HG02885 (cell line): ENCODE data around the gene MGME1.
A peak's percentile ranks its signal among the peaks of the same experiment; 100 is the strongest.
"Not testable (repeated sequence)": the region's sequence is repeated elsewhere in the genome, so short reads cannot be mapped to it uniquely, and the experiment has no call there.

Source experiments
- ATAC-seq: cut with Tn5 transposase; IDR thresholded peaks from one replicate; pipeline ENCODE4 v1.9.1; 2021; ENCODE audit warnings: mild to moderate bottlenecking; ENCODE audit not compliant: unreplicated experiment, poor library complexity

MGME1 gene

GRCh38 chr20:18012901-18013300 lies 44.1 kb downstream of the MGME1 start:
- no peak for ATAC-seq

DNA sequence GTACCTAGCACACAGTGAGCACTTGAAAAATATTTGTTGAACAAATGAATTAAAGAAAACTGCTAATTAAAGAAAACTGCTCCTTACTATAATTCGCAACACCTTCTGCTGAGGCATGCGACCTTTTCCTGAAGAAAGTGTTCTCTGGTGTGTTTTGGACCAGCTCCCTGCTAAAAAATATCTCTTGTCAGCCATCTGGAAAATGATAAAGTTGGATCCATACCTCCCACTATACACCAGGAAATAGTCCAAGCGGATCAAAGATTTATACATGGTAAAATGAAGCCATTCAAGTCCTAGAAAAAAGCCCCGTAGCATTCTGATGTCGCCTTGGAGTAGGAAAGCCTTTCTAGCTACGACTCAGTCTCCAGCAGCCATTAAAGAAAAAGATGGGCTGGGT lies 45.6 kb downstream of the MGME1 start:
- no peak for ATAC-seq

- no peak for ATAC-seq
Measured at GRCh38 chr20:18016772-18017171, 48.0 kb downstream of the MGME1 start.

- no peak for ATAC-seq
Measured at GRCh38 chr20:18018100-18018499, 49.3 kb downstream of the MGME1 start.

- peak; percentile 69 for ATAC-seq
Measured at GRCh38 chr20:18019068-18019467, 50.2 kb downstream of the MGME1 start.

DNA sequence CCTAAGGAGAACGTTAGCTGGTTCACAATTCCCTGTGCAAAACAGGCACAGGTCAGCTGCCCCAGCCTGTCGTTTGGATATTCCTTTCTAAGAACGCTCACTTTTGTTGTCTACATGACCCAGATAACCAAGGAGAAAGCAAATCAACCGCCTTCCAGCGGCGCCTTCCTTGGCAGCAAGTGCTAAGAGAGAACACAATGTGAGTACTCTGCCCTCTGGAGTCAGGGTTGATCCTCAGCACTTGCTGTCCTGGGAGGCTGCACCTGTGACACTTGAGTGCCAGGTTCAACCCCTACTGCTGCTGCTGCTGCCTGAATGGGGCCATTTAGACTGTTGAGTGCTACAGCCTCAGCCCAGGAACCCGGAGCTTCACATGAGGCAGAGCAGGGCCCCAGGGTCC lies 52.1 kb downstream of the MGME1 start:
- ATAC-seq, result no peak

GRCh38 chr20:18024606-18025127 lies 55.8 kb downstream of the MGME1 start:
- no peak for ATAC-seq

DNA sequence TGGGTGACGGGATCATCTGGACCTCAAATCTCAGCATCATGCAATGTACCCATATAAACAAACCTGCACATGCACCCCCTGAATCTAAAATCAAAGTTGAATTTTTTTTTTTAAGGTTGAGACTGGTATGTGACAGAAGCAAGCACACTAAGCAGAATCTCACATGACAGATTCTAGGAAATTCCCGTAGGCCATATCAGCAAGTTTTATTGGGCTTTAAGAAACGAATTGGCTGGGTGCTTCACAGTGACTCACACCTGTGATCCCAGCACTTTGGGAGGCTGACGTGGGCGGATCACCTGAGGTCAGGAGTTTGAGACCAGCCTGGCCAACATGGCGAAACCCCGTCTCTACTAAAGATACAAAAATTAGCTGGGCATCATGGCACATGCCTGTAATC lies 58.2 kb downstream of the MGME1 start:
- not testable (repeated sequence) for ATAC-seq

DNA sequence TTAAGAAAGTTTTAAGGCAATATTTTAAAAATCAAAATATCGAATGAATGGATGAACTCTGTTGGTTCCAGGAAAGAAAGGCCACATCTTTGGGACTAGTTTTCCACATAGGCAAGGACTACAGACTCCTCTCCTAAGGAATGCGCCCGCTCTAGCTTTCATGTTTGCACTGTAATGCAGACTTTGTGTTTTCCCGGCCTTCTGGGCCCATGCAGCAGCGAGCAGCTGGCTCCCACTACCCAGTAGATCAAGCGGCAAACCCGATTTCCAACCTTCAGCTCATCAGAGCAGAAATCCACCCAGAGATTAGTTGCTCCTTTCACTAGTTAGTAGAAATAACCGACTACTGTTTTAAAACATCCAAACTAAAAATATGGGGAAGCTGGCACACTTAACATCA lies 61.2 kb downstream of the MGME1 start:
- ATAC-seq, result no peak

GRCh38 chr20:18031050-18031449 lies 62.2 kb downstream of the MGME1 start:
- no peak for ATAC-seq

DNA sequence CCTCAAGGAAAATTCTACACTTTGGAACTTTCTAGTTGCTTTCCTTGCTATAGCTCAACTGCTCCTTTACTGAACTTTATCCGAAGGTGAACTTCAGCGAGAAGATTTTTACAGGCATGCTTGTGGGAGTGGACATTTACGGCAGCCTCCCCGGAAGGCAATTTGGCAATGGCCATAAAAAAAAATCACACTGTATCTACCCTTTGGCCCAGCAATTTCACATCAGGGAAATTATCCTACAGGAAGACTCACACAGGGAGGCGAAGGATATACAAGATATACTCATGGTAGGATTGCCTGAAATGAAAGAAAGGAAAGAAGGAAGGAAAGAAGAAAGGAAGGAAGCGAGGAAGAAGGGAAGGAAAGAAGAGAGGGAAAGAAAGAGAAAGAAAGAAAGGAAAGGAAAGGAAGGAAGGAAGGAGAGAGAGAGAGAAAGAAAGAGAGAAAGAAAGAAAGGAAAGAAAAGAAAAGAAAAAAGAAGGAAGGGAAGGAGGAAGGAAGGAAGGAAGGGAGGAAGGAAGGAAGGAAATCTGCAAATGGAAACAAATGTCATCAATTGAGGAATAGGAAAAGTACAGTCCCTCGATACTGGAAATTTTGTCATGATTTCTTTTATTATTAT lies 63.2 kb downstream of the MGME1 start:
- ATAC-seq, result no peak

GRCh38 chr20:18032977-18033892 lies 64.4 kb downstream of the MGME1 start:
- ATAC-seq, result no peak

GRCh38 chr20:18034039-18034438 lies 65.2 kb downstream of the MGME1 start:
- no peak for ATAC-seq

GRCh38 chr20:18039063-18039462 lies 70.2 kb downstream of the MGME1 start:
- ATAC-seq, result no peak
